NCI-H510A (cell line): Measurements from ENCODE around the gene DIP2C.
A peak's percentile ranks its signal among the peaks of the same experiment; 100 is the strongest.

Experiments used
- DNase-seq: peaks from one replicate; lab custom pipeline; 2025; lab: John Stamatoyannopoulos, UW

The DIP2C gene

GRCh38 chr10:625751-626711 lies 63.4 kb downstream of the DIP2C start:
- no peak for DNase-seq

DNA sequence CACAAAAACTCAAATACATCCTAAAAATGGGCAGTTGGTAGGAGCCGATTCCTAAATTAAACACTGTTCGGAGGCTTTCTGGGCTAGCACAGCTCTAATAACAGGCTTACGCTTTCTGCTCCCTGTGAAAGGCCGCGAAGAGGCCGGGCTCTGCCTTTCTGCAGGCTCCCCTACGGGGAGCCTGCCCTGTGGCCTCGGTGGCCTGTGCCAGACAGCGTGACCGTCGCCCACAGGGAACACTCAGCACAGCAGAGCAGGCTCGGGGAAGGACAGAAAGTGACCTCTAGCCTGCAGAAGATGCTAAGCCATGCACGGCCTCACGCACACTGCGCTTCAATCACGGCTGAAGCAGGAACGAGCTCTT lies 64.2 kb downstream of the DIP2C start:
- DNase-seq = no peak

DNA sequence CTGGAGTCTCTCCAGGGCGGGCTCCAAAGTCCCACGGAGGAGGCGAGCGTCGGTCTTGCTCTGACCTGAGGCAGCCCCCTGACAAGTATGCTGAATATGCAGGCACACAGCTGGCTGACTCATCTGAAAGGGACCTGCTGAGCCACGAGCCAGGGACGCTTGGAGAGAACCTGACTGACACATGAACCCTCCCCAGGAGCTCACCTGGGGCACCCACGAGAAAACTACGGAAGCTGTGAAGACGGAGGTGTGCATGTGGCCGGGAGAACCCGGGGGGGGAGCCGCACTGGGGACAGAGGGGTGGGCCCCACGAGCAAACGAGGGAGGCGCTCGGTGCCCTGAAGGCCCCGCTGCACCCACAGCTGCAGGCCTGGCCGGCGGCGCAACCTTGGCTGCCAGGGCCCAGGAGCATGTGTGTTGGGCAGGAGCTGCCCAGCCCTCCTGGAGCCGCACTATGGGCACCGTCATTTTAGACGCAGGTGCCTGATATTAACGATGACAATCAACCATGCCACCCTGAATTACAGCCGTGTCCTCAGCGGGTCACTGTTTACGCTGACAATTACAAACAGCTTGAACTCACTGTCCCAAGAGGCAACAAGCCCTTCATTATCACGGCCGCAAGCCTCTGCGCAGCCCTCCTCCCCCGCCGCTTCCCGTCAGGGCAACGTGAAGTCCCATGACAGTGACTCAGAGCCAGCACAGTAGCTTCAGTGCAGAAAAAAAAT lies 64.7 kb downstream of the DIP2C start:
- DNase-seq = no peak

GRCh38 chr10:624312-624604 lies 65.2 kb downstream of the DIP2C start:
- DNase-seq = no peak

- no peak for DNase-seq
Measured at GRCh38 chr10:623477-624311, 65.8 kb downstream of the DIP2C start.

DNA sequence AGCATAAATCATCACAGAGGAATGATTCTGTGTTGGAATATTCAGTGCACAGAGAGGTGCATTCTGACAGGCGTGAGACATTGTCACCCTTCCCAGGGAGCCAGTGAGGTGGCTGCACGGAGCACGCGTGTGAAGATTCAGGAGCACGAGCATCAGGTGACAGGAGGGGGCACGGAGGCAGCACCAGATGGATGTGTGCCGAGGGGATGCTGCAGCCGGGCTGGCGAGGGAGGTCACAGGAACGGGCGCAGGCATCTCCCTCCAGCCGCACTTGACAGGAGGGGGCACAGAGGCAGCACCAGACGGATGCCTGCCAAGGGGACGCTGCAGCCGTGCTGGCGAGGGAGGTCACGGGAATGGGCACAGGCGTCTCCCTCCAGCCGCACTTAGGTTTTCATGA lies 66.5 kb downstream of the DIP2C start:
- no peak for DNase-seq

DNA sequence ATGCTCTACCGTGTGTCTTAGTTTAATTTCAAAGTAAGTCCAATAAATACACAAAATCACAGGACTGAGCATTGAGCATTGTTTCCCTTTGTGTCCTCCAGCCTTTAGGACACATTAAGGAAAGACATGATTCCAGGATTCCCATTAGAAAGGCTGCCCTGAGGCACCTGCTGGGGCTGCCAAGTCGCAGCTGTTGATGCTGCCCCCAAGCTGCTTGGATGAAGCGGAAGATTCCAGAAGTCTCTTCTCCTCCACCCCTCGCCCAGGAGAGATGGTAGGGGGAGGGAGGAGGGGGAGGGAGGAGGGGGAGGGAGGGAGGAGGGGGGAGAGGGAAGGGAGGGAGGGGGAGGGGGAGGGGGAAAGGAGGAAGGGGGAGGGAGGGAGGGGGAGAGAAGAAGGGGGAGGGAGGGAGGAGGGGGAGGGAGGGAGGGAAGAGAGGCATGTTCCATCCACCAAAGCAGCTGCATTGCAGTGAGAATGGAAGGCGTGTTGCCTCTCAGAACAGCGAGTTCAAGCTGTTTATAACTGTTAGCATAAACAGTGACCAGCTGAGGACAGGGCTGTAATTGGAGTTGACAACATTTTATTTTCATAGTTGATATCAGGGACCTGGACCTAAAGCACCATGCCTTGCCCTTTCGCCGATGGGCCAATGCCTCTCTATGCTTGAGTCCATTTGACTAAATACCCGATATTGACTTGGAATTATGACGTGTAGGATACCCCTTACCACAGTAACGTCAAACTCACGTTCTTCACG lies 67.3 kb downstream of the DIP2C start:
- no peak for DNase-seq

DNA sequence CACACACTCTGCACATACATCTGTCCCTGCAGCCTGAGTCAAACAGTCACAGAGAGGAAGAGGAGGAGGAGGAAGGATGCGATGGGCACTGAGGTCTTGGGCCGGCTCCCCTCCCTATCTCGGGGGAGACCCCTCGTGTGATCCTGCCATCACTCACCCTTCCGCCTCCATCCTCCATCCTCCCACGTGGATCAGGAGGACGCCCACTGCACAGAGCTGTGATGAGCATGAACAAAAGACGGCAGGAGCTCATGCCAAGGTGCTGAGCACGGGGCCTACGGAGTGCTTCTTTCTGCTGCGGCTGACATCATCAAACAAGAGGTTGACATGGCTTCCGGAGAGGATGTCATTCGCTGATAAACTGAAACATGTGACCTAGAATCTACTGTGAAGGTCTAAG lies 68.0 kb downstream of the DIP2C start:
- no peak for DNase-seq

DNA sequence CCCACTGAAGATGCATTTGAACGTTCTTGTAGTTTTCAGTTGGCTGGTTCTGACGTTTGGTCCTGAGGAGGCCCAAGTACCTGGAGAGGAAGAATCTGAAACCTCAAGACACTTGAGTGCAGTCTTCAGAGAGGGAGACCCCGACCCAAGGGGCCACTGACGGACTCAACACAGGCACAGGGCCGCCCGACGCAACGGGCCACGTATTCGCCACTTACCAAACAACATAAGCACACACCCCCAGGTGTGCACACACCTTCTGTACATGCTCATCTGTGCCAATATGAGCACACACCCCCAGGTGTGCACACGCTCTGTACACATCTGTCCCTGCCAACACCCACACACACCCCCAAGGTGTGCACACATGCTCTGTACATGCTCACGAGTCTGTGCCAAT lies 68.5 kb downstream of the DIP2C start:
- no peak for DNase-seq

DNA sequence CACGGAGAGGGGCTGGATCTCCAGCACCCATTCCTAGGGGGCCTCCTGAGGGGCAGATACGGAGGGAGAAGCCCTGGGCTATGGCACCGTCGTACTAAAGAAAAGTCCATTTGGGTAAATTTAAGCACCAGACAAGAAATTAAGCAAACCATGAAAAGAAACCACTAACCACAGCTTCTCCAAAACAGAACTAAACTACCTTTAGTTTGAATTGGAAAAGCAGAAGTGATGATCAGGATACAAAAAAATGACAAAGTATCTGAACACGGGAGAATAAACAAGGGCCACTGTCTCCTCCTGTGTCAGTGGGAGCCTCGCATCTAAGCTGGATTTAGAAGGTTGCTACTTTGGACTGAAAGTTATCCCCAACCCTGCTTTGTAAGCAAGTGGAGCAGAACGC lies 69.1 kb downstream of the DIP2C start:
- DNase-seq = no peak

DNA sequence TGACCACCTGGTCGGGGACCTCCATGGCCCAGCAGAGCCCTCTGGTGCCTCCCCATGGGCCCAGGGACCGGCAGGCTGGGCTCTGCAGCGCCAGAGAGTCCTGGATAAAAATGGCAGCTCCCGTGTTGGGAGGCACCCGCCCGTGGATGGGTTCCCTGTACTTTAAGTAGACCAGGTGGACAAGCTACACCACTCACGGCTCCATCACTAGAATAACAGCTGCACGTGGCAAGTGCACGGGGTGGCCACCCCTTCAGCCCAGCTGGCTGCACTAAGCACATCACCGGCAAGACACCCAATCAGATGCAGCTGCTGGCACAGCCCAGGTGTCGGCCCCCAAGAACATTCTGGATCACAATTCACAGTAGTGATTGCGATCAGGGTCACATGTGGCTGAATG lies 69.8 kb downstream of the DIP2C start:
- no peak for DNase-seq

DNA sequence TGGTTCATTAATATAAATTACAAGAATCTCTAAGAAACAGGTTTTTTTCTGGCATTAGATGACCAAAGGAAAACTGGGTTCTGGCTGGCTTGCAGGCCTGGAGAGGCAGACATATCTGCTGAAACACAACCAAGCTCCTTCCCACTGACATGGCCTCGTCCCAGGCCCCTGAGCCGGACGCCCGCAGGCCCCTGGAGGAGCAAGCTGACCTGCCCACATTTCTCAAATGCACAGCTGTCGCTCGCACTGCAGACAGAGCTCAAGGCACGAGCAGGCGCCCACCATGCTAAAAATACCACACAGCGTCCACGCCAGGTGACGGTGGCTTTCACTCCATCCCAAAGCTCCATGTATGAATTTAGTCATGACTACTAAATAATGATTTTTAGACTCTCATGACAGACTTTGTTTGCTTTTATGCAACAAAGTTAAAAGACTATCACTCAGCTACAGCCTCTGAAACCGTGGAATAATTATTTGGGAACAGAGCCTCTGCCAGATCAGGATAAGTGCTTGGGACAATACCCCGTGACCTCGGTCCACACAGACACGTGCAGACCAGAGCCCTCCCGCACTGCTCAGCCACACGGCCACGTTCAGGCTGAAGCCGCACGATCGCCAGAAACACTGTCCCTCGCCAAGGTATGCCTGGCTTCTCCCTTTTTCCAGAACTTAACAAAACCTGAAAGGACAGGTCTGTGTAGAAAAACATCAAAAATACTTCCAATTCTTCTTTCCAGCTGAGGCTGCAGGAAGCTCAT lies 71.1 kb downstream of the DIP2C start:
- DNase-seq = no peak

GRCh38 chr10:617471-617870 lies 72.0 kb downstream of the DIP2C start:
- no peak for DNase-seq

DNA sequence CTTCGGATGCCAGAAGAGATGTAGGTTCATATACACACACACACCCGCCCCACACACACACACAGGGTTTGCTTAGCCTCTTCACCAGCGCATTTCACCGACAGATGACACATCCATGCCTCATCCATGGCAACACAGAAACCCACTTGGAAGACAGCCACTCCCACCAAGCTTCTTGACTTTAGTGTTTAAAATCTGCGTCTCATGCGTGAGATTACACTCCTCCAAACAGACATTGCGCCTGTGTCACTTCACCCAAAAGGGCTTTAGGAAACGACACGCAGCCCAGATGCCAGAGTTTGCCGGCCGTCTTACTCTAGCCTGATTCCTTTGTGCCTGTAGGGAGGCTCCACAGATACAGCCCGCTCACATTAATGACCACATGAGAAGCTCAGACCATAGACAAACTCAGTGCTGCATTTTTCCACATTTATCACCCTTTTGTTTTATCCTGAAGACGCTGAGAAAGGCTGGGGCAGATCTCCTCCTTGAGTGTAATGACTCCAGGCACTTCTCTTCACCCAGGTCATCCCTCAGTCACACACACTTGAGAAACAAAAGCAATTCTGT lies 73.8 kb downstream of the DIP2C start:
- no peak for DNase-seq

- DNase-seq = no peak
Measured at GRCh38 chr10:614790-615582, 74.5 kb downstream of the DIP2C start.

DNA sequence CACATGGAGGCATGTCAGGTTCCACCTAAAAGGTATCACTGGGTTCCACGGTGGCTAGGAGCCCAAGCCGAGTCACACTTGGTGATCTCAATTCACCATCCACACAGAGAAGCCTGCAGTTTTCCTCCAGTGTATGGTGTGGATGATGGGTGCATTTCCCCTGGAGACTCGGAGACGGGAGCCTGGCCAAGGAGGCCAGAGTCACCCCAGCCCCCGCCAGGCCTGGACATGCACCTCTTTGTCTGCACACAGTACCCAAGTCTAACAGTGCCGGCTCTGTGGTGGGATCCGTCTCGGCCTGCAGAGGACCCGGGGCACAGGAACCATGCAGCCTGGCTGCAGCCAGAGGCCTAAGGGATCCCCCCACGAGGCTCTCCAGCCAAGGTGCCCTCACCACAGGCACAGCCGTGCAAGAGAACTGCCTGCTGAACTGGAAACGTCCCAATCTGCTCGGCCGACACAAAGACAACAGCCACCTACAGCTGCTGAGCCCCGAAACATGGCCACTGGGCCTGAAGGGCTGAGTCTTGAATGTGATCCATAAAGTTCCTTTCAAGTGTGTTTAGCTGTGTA lies 75.2 kb downstream of the DIP2C start:
- no peak for DNase-seq

- peak; percentile 75 for DNase-seq
Measured at GRCh38 chr10:613271-614138, 76.0 kb downstream of the DIP2C start.

DNA sequence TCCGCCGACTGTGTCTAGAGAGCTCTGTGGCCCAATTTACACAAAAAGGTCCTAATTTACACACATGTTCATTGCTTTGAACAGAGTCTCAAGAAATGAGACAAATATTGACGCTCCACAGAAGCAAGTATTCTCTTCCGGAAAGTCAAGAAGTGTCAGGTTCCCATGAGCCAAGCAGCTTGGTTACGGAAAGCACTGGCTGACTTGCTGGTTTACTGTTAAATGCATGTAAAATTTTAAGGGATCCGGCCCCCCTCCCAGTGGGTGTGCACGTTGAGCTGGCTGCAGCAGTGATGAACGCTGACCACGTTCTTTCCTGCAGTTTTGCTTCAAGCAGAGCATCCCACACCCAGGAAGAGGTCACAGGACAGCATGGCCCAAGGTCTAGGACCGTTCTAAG lies 76.8 kb downstream of the DIP2C start:
- no peak for DNase-seq
